ENCODE data around the gene CYP2D6.

DNA sequence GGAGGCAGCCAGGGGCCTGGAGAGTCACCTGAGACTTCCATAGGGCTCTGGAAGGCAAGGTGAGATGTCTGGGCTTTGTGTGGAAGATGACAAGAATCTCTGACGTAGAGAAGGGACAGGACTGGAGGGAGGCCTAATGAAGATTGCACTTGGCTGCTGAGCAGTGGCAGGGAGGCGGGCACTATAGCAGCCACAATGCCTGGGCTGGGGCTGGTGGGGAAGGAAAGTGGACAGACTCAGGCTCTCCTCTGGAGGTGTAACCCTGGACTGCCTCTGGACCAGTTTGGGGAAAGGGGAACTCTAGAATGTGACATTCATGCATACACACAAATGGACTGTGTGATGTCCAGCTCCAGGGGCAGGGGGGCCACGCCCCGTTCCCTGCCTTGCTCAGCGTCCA is 34.3 kb upstream of the CYP2D6 start:
- TF ChIP-seq, protein P1, sequence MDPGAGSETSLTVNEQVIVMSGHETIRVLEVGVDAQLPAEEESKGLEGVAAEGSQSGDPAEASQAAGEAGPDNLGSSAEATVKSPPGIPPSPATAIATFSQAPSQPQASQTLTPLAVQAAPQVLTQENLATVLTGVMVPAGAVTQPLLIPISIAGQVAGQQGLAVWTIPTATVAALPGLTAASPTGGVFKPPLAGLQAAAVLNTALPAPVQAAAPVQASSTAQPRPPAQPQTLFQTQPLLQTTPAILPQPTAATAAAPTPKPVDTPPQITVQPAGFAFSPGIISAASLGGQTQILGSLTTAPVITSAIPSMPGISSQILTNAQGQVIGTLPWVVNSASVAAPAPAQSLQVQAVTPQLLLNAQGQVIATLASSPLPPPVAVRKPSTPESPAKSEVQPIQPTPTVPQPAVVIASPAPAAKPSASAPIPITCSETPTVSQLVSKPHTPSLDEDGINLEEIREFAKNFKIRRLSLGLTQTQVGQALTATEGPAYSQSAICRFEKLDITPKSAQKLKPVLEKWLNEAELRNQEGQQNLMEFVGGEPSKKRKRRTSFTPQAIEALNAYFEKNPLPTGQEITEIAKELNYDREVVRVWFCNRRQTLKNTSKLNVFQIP (CRISPR knock-in tag; IDR thresholded peaks at IDR 0.05; ENCODE audit: borderline replicate concordance, low read depth), result no peak
- no peak for TF ChIP-seq ARNTL (CRISPR knock-in tag; IDR thresholded peaks at IDR 0.05; ENCODE audit: borderline replicate concordance, low read depth)
- no peak for TF ChIP-seq ZNF70 (CRISPR knock-in tag; IDR thresholded peaks at IDR 0.05)
- no peak for TF ChIP-seq ZNF565 (CRISPR knock-in tag; conservative IDR thresholded peaks at IDR 0.05; ENCODE audit: low read depth)
- TF ChIP-seq OSR1 (CRISPR knock-in tag; IDR thresholded peaks at IDR 0.05), result no peak
- TF ChIP-seq ZFP30 (CRISPR knock-in tag; IDR thresholded peaks at IDR 0.05), result no peak
- no peak for TF ChIP-seq ISL1 (CRISPR knock-in tag; IDR thresholded peaks at IDR 0.05)

All from SK-N-SH treated with all-trans-retinoic acid at 6 μM for 48 hours (cell line).